NCI-H2227 (cell line): Measurements from ENCODE around the gene CAND1.
"Not testable (repeated sequence)": the region's sequence is repeated elsewhere in the genome, so short reads cannot be mapped to it uniquely, and the experiment has no call there.

Source experiments
- DNase-seq: peaks from one replicate; lab custom pipeline; 2025; ENCODE audit not compliant: unreplicated experiment; lab: John Stamatoyannopoulos, UW

Gene CAND1

DNA sequence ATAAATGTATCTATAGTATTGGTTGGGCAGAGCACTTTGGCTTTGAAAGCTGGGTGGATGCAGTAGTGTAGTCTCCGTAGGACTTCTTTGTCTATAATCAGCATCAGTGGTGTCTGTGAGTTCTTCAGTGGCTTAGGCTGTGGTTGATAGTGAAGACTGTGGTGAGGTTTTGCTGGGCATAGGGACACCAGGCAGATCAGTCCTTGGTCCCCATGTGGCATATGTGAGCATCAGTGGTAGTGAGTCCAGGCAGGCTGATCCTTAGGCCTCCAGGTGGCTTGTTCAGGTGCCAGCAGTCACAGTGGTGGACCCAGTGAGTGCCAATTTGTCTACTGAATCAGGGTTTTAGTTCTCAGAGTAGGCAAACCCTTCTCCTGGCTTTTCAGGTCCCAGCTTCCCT, 70.4 kb downstream of the CAND1 start:
- no peak for DNase-seq

DNA sequence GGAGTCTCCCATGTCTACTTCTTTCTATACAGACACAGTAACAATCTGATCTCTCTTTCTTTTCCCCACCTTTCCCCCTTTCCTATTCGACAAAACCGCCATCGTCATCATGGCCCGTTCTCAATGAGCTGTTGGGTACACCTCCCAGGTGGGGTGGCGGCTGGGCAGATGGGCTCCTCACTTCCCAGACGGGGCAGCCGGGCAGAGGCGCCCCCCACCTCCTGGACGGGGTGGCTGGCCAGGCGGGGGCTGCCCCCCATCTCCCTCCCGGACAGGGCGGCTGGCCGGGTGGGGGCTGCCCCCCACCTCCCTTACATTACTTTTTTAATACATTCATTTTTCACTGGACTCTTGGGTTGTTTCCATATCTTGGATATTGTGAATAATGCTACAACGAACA, 71.9 kb downstream of the CAND1 start:
- DNase-seq: not testable (repeated sequence)

DNA sequence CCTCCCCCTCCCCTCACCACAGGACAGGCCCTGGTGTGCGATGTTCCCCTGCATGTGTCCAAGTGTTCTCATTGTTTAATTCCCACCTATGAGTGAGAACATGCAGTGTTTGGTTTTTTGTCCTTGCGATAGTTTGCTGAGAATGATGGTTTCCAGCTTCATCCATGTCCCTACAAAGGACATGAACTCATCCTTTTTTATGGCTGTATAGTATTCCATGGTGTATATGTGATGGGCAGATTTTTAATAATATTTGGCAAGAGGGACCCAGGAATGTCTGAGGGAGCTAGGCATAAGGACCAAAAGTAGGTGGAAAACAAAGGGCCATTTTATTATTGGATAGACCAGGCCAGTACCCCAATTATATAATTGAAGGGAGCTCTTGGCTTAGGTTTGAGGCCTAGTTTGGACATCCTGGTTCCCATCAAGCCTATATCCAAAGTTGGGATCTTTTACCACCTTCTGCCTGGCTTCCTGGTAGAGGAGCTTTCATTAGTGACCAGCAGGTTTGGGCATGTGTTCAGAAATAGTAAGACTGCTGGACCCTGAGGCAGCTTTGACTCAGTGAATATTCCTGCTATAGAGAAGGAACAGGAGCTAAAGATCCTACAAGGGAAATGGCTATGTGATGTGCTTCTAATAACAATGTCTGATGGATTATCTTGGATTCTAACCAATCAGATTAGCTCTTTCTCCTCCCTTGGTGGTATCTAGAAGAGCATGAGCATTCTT, 76.0 kb downstream of the CAND1 start:
- no peak for DNase-seq

DNA sequence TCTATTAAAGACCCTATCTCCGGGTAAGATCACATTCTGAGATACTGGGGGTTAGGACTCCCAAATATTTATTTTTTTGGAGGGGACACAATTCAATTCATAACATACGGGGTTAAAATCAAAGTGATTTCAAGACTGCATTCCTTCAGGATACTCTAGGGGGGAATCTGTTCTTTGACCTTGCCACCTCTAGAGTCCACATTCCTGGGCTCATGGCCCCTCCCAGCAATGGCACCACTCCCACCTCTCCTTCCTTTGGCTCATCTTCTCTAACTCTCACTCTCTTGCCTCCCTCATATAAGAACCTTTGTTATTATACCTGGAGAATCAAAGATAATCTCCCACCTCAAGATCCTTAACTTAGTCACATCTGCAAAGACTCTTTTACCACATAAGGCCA, 79.5 kb downstream of the CAND1 start:
- DNase-seq: no peak

DNA sequence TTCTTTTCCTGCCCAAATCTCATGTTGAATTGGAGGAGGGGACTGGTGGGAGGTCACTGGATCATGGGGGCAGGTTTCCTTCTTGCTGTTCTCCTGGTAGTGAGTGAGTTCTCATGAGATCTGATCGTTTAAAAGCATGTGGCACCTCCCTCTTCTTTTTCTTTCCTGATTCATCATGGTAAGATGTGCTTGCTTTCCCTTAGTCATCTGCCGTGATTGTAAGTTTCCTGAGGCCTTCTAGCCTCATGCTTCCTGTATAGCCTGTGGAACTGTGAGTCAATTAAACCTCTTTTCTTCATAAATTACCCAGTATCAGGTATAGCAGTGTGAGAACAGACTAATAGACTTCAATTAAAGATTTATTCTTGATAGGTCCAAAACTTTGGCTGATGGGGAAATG, 83.5 kb downstream of the CAND1 start:
- no peak for DNase-seq

DNA sequence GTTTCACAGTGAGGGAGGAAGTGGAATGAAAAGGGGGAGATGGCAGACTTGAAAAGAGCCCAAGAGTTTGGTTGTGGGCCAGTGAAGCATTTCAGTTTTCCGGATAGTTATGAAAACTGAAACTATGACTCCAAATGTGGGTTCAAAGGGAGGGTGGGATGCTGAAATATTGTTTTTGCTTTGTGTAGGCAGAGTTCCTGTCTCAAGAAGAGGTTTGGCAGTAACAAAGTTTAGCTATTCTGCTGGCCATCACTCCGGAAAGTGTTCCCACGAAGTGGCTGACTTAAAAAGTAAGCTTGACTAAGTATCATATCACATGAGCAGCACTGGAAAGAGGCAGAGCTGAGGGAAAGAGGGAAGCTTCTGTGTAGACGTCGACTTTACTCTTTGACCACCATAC, 85.2 kb downstream of the CAND1 start:
- DNase-seq: no peak

DNA sequence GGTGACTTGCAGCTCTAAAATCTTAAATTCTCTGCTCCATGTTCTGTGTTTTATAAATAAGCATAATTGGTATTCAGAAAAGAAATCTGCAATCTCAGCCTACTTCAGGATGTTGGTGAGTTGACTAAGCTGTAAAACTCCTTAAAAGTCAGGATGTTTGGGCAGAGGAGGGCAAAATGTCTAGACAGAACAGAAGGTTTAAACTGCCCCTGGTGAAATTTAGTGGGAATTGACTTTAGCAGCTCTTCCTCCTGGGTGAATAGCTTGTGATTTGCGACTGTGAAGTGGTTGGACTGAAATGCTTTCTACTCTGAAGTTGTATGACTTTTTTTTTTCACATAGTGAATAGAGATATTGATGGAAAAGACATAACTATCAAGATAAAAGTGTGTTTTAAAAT, 85.8 kb downstream of the CAND1 start:
- no peak for DNase-seq

DNA sequence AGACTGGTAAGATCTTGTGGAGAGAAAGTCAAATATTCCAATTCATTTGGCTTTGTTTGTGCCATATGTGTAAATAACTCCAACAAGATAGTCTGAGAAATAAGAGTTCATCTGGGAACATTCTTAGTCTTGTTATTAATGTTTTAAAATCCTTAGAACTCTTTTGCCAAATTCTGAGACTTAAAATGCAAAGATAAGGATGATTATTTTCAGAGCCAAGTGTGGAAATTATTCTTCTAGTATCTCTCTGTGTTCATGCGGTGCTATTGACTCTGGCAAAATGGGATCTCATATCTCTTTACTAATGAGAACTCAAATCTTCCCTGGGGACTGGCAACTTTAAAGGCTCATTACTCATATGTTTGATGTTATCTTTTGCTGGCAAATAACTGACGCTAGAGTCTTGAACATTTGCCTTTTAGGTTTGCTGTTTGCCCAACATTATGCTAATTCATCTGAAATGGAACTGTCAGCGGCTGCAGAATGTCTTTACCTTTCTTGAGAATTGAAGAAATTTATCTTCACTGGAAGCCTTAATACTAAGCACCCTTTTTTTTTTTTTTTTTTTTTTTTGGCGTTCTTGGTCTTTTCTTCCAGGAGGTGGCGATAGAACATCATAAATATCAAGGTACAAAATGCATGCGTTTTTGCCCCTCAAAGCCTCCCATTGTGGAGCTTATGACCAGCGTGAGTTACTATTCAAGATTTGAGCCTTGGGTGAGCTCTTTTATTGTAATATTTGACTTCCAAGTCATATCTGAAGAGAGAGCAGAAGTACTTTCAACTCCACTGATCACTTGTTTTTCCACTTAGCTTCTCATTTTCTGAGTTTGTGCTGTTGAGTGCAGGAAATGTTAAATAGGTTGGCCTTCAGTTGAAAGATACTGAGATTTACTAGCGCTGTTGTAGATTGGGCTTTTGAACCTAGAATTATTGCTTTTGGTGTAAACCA, 86.5 kb downstream of the CAND1 start:
- DNase-seq: peak; percentile 72

DNA sequence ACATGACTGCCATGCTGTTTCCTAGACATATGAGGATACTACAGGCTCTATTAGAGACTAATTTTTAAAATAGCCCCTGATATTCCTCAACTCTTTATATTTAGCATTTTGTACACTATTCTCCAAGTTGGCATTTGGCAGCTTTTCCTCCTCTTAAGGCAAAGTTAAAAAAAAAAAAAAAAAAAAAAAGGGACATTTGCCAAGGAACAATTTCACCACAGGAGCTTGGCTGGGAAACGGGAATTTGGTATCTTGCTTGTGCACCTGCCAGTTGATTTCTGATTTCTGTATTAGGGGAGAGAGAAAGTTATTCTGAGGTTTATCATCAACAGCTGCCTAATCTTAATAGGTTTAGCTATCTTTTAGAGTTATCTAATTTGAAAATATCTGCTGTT, 87.2 kb downstream of the CAND1 start:
- no peak for DNase-seq

DNA sequence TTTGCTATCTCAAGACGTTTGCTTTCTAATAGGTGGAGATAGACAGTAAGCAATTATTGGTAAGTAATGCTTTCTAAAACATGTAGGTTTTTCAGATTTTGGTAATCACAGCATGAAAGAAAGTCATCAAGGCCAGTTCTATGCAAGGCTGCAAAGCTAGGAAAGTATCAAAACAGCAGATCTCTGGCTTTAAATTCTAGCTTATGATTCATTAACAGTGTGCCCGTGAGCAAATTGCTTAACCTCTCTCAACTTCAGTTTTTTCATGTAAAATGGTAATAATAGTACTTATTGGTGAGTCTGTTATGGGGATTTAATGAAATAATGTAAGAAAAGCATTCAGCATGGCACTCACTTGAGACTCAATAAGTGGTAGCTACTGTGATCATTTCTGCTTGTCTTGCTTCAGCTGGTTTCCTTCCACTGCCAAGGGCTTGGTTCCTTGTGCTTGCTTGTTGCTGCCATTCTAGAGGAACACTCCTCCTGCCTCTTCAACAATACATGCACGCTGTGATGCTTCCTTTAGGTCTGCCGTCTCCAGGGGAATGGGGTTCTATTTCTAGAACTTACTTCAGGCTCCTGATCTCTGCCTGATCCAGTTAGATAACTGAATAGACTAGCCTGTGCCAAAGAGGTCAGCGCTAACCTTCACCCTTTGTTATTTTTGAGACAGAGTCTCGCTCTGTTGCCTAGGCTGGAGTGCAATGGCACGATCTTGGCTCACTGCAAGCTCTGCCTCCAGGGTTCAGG, 88.4 kb downstream of the CAND1 start:
- DNase-seq: no peak

DNA sequence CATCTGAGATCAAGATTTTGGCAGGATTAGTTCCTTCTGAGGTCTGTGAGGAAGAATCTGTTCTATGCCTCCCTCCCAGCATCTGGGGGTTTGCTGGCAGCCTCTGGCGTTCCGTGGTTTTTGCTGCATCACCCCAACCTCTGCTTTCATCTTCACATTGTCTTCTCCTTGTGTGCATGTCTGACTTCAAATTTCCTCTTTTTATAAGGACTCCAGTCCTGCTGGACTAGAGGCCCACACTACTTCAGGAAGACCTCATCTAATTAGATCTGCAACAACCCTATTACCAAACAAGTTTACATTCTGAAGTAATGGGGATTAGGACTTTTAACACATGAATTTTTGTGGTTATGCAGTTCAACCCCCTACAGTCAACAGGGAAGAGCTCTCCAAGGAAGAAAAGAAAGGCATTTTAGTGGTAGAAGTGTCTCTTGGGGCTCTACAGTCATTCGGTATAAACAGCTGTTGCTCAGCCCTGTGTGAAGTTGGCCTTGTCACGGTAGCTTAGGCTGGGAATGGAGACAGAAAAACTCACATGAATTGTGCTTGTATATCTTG, 89.7 kb downstream of the CAND1 start:
- no peak for DNase-seq

DNA sequence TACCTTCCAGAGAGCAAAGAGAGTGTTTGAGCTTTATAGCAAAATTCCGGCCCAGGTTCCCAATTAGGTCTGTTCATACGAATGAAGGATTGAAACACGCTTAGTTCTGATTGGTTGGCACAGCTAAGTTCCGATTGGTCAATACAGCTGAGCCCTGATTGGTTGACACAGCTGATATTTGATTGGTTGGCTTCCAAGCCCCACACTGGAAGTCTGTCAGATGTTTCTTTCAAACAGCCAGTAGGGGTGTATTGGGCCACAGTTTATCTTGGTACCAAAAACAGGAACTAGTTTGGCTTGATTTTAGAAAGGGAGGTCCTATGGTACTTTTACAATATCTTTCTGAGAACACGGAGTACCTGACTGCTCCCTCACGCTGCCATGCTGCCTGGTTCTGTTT, 93.4 kb downstream of the CAND1 start:
- DNase-seq: no peak

DNA sequence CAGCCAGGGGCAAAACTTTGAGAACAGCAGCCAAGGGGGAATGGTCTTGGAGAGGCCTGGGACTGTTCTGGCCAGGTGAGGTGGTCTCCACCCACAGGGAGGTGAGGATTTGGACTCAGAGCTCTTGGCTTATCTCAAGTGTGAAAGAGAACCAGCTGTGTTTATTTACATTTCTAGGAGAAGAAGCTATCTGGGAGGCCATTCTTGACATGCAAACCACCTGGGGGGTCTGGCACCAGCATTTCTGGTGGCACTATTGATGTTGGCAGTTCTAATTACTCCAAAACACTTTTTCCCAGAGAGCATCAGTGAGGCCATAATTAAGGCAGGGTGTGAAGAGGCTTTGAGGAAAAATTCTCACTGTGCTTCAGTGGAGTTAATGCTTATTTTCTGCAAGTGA, 95.1 kb downstream of the CAND1 start:
- DNase-seq: no peak

DNA sequence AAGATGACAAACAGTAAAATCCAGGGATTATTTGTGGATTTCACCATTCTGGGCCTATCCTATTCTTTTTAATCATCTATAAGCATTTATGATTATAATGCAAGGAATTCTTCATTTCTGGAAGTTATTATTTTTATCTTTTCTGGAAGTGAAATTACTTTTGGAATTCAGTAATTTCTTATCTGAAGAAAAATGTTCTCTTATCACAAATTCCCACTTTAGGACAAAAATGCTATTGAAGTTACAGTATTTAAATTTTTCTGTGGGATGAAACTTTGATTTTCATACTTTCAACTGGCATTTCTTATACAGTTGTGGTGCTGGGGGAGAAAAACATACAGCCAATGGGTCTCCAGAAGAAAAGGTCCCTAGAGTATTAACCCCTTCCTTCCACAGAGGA, 96.0 kb downstream of the CAND1 start:
- DNase-seq: no peak

DNA sequence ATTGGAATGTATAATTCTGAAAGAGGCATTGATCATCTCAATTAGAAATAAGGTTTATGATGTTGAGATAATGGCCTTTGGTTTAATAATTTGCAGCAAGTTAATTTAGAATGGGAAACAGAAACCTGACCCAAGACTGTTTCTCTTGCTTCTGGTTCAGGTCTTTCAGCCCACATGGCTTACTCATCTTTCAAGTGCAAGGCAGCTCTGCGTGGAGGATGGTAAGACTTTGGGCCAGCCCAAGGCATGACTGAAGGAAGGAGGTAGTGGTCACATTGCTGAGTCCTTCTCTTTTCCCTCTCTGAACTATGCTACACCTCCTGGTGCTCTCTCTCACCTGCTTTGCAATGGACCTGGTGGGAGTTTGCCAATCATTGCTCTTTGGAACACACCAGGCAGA, 98.7 kb downstream of the CAND1 start:
- no peak for DNase-seq
